ENCODE measurements around the gene PIK3R1.
A peak's percentile ranks its signal among the peaks of the same experiment; 100 is the strongest.
"Not testable (repeated sequence)": the region's sequence is repeated elsewhere in the genome, so short reads cannot be mapped to it uniquely, and the experiment has no call there.

The PIK3R1 gene

DNA sequence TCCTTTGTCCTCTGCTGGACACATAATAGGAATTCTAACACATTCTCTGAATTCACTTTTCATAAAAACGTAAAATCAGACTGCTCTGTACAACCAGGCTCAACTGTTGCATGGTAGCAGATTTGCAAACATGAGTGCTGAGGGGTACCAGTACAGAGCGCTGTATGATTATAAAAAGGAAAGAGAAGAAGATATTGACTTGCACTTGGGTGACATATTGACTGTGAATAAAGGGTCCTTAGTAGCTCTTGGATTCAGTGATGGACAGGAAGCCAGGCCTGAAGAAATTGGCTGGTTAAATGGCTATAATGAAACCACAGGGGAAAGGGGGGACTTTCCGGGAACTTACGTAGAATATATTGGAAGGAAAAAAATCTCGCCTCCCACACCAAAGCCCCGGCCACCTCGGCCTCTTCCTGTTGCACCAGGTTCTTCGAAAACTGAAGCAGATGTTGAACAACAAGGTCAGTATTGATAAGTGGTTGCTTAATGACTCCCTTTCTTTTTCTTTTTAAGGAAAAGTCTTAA lies 11.1 kb downstream of the PIK3R1 start:
- no peak for DNase-seq (ENCODE audit: low read depth in 2 of 2)

- no peak for DNase-seq (ENCODE audit: low read depth in 2 of 2)
Observed at GRCh38 chr5:68227532-68228160, 12.1 kb downstream of the PIK3R1 start.

DNA sequence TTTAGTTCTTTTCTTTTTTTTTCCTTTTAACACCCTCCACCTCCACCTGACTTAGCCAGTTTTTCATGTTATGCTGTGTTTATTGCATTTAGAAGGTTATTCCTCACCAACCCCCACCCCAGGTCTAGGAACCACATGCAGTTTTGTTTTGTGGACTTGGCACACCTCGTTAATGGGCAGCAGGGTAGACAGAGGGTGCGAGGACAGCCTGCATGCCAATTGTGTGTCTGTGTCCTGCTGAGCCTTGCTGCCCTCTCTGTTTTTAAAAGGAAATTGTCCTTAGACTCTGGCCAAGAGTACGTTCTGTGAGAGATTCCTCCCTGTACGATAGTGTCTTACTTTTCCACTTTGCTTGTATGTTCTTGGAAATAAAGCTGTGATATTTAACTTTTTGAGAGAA lies 13.9 kb downstream of the PIK3R1 start:
- DNase-seq (ENCODE audit: low read depth in 2 of 2): no peak

- no peak for DNase-seq (ENCODE audit: low read depth in 2 of 2)
Observed at GRCh38 chr5:68230285-68230684, 14.7 kb downstream of the PIK3R1 start.

GRCh38 chr5:68231414-68232076 lies 16.0 kb downstream of the PIK3R1 start:
- no peak for DNase-seq (ENCODE audit: low read depth in 2 of 2)

DNA sequence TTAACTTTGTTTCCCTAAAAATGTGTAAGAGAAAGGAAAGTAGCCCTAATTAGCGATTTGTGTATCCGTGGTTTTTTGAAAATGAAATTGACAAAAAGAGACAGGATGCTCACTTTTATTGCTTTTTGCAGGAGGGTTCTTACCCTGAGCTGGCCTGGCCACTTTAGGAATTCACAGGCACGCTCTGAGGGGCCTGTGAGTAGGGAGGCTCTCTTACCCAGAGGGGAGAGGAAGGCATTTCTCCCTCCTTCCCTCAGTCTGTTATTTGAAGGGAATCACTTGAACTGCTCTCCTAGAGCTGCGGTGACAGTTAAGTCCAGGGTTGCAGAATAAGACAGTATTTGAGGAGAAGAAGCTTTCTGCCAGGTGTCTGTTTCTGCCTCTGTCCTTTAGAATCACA lies 16.7 kb downstream of the PIK3R1 start:
- no peak for DNase-seq (ENCODE audit: low read depth in 2 of 2)

GRCh38 chr5:68233075-68233474 lies 17.5 kb downstream of the PIK3R1 start:
- DNase-seq (ENCODE audit: low read depth in 2 of 2): no peak

GRCh38 chr5:68235229-68235628 lies 19.7 kb downstream of the PIK3R1 start:
- DNase-seq (ENCODE audit: low read depth in 2 of 2): not testable (repeated sequence)

DNA sequence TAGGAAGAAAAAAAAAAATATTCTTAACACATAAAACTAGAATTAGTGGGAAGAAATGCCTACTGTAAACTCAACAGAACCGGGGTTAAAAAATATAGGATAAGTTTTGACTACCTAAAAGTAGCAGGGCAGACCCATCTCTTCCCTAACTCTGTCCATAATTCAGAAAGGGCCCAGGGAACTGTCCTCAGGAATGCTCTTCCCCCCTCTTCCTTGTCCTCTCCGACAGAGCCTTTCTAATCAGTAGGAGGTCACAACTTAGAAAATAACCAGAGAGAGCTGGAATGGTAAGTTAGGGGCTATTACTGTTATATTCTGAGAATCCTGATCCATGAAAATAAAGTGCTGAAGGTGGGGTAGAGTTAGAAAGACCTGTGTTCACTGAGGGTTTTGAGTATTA lies 22.2 kb downstream of the PIK3R1 start:
- no peak for DNase-seq (ENCODE audit: low read depth in 2 of 2)

- peak; percentile 66 to 68 for DNase-seq (ENCODE audit: low read depth in 2 of 2)
Observed at GRCh38 chr5:68239487-68239886, 23.9 kb downstream of the PIK3R1 start.

GRCh38 chr5:68240202-68240601 lies 24.6 kb downstream of the PIK3R1 start:
- DNase-seq (ENCODE audit: low read depth in 2 of 2): no peak

- no peak for DNase-seq (ENCODE audit: low read depth in 2 of 2)
Observed at GRCh38 chr5:68240771-68241170, 25.2 kb downstream of the PIK3R1 start.

DNA sequence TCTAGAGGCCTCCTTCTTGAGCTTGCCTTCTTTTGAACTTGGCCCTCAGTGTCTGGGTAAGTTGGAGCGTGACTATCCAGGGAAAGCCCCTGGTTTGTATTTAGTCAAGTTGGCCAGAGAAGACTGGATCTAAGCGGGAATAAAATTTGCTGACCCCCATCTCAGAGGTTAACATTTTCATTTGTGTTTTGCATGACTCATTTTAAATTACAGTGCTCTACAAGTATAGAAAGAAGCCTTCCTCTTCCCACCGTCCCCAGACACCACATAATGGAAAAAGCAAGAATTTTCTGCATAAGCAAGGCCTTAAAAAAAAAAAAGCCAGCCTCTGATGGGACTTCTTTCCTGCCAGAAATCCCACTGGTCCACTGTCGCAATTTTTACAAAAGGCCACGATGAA lies 27.2 kb downstream of the PIK3R1 start:
- DNase-seq (ENCODE audit: low read depth in 2 of 2): no peak

DNA sequence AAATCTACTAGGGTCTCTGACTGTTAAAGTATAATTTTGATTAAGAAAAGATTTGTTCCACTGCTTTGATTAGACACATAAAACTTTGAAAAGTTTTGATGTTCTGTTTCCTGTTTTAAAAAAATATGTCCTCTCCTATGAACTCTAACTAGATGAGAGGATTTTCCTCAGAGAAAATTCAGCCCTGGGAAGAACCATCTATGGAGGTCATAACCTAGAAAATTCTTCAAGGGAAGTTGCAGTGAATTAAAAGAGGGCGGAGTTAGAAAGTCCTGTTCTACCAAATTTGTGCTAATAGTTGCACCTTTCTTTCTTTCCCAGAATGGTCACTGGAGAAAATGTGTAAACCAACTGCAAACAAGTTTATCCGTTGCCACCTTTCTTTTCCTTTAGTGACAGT lies 27.7 kb downstream of the PIK3R1 start:
- no peak for DNase-seq (ENCODE audit: low read depth in 2 of 2)

GRCh38 chr5:68243681-68244080 lies 28.1 kb downstream of the PIK3R1 start:
- DNase-seq (ENCODE audit: low read depth in 2 of 2): no peak

DNA sequence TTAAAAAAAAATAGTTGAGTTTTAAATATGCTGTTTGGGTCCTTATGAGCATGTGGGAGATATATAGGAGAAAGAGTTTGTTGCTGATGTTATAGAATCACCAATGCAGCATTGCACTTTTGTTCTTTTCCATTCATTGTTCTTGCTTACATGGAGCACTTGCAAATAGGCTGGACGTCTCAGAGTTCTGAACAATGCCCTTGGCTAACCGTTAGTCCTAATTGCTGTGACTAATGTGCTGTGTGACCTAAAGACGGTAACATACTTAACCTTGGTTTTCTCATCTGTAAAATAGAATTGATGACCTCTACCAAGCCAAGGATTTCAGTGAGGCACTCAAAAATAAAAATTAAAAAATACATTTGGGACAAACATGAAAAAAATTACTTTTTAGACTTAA lies 29.8 kb downstream of the PIK3R1 start:
- DNase-seq (ENCODE audit: low read depth in 2 of 2): no peak

GRCh38 chr5:68246802-68247201 lies 31.2 kb downstream of the PIK3R1 start:
- no peak for DNase-seq (ENCODE audit: low read depth in 2 of 2)

GRCh38 chr5:68247627-68248026 lies 32.1 kb downstream of the PIK3R1 start:
- DNase-seq (ENCODE audit: low read depth in 2 of 2): no peak

DNA sequence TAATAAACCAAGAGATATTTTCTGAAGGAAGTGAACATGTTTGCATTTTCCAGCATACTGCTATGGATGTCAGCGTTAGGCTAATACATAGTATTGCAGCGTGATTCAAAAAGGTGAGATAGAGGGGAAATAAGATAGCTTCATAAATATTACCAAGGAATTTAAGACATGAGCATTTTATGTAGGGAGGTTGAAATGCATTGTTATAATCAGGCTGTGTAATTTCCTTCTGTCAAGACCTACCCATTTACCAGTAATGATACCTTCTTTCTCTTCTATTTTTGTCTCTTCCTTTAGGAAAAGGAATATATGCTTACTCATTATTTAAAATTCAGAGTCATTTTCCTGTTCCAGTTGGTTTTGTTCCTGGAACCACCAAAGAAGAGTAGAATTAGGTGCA lies 33.3 kb downstream of the PIK3R1 start:
- DNase-seq (ENCODE audit: low read depth in 2 of 2): no peak

- no peak for DNase-seq (ENCODE audit: low read depth in 2 of 2)
Observed at GRCh38 chr5:68249520-68249919, 34.0 kb downstream of the PIK3R1 start.

GRCh38 chr5:68250661-68251298 lies 35.2 kb downstream of the PIK3R1 start:
- no peak for DNase-seq (ENCODE audit: low read depth in 2 of 2)

- DNase-seq (ENCODE audit: low read depth in 2 of 2): peak; percentile 47 to 62
Observed at GRCh38 chr5:68251386-68251785, 35.8 kb downstream of the PIK3R1 start.
